ENCODE results near the gene DGKH. TPM values are rescaled to one million over a fixed set of nuclear protein-coding genes. Genes with fewer than 3 reads are reported as not detected.

Gene DGKH
- total RNA-seq, 1 experiment from 2014 or later = 9.3 TPM

DNA sequence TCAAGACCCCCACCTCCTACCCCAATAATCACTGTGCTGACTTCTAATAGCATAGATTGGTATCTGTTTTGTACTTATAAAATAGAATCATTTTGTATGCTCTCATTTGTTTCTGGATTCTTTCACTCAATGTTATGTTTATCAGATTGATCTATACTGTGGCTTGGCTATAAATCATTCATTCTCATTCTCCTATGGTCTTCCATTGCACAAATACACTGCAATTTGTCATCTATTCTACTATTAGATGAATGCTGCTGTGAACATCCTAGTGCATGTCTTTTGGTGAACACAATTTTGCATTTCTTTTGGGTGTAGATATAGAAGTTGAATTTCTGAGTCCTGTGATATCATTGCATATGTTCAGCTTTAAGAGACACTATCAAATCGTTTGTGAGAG, 128.7 kb downstream of the DGKH start:
- CTCF ChIA-PET = no interaction called here
- Histone ChIP-seq H4K20me1 (ENCODE audit: insufficient read depth) (no peaks in the 10 kb centered on the region), H3K9me2 (ENCODE audit: insufficient read depth) (no peaks in the 10 kb centered on the region), H2AFZ (no peak overlapping the region), H3K9me3 (ENCODE audit: insufficient read depth, low read depth) (no peaks in the 10 kb centered on the region), H3K27me3 (ENCODE audit: insufficient read depth, low read depth) (no peaks in the 10 kb centered on the region), H3F3A (ENCODE audit: insufficient read depth, low read depth) (no peaks in the 10 kb centered on the region), H3K36me3 (ENCODE audit: low read depth) (no peaks in the 10 kb centered on the region), H3K4me3 (no peak overlapping the region), H3K79me2 (ENCODE audit: low read depth) (no peaks in the 10 kb centered on the region), H3K4me1 (replicated peaks; ENCODE audit: insufficient read depth) (no peaks in the 10 kb centered on the region), H3K4me2 (no peak overlapping the region), H3K27ac (no peak overlapping the region)
- TF ChIP-seq EZH2 (IDR thresholded peaks at IDR 0.05; ENCODE audit: low read depth) = no peak
- TF ChIP-seq, protein P1, sequence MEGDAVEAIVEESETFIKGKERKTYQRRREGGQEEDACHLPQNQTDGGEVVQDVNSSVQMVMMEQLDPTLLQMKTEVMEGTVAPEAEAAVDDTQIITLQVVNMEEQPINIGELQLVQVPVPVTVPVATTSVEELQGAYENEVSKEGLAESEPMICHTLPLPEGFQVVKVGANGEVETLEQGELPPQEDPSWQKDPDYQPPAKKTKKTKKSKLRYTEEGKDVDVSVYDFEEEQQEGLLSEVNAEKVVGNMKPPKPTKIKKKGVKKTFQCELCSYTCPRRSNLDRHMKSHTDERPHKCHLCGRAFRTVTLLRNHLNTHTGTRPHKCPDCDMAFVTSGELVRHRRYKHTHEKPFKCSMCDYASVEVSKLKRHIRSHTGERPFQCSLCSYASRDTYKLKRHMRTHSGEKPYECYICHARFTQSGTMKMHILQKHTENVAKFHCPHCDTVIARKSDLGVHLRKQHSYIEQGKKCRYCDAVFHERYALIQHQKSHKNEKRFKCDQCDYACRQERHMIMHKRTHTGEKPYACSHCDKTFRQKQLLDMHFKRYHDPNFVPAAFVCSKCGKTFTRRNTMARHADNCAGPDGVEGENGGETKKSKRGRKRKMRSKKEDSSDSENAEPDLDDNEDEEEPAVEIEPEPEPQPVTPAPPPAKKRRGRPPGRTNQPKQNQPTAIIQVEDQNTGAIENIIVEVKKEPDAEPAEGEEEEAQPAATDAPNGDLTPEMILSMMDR (conservative IDR thresholded peaks at IDR 0.05) = no peak
- intact Hi-C loops (cut with micrococcal nuclease; ENCODE audit: unreplicated experiment) = no loop called here
- no TSS peak for BruUV-seq (replicated peaks)
- POLR2A ChIA-PET (ENCODE audit: unreplicated experiment) = no interaction called here
- DNase-seq = no peak

DNA sequence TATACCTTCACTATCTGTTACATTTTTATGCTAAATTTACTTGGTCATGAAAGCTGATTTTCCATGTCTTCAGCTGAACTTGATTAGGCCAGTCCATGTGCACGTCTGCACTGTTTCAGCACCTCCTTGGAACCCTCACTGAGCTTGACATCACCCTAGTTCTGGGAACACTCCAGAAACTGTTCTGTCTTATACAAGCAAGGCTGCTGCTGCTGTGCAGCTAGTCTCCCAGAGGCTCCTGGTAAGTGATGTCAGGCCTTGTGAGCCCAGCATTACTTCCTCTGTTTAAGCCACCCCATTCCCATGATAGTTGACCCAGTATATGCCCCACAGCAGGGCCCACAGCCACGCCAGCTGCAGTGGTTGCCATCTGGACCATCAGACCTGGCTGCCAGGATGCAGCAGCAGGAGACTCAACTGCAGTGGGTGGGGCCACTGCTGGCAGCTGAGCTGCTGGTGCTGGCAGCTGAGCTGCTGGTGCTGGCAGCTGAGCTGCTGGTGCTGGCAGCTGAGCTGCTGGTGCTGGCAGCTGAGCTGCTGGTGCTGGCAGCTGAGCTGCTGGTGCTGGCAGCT, 133.0 kb downstream of the DGKH start:
- Histone ChIP-seq H2AFZ (no peak overlapping the region), H3K4me1 (replicated peaks; ENCODE audit: insufficient read depth) (no peaks in the 10 kb centered on the region), H3K79me2 (ENCODE audit: low read depth) (no peaks in the 10 kb centered on the region), H3K9me2 (ENCODE audit: insufficient read depth) (no peaks in the 10 kb centered on the region), H3K27ac (no peak overlapping the region), H3K36me3 (ENCODE audit: low read depth) (no peaks in the 10 kb centered on the region), H3K4me3 (no peak overlapping the region), H3K27me3 (ENCODE audit: insufficient read depth, low read depth) (no peaks in the 10 kb centered on the region), H3F3A (ENCODE audit: insufficient read depth, low read depth) (no peaks in the 10 kb centered on the region), H3K9me3 (ENCODE audit: insufficient read depth, low read depth) (no peaks in the 10 kb centered on the region), H3K4me2 (no peak overlapping the region), H4K20me1 (ENCODE audit: insufficient read depth) (no peaks in the 10 kb centered on the region)
- intact Hi-C loops (cut with micrococcal nuclease; ENCODE audit: unreplicated experiment) = no loop called here
- POLR2A ChIA-PET (ENCODE audit: unreplicated experiment) = no interaction called here
- TF ChIP-seq, protein P1 (conservative IDR thresholded peaks at IDR 0.05) = no peak
- no peak for TF ChIP-seq EZH2 (IDR thresholded peaks at IDR 0.05; ENCODE audit: low read depth)
- BruUV-seq (replicated peaks) = no TSS peak
- no peak for DNase-seq
- CTCF ChIA-PET = no interaction called here

DNA sequence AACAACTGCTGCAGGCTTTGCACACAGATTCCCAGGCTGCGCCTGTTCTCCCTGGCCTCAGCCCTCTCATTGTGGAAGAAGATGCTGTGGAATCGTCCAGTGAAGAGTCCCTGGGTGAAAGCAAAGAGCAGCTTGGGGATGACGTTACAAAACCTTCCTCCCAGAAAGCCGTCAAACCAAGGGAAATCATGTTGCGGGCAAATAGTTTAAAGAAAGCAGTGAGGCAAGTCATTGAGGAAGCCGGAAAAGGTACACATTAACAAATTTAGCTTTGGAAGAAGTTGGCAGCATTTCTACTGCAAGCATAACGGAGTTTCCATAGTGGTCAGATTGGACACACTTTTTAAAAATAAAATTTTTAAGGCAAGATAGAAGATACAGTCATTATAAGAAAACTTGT, 140.6 kb downstream of the DGKH start:
- Histone ChIP-seq H3F3A (ENCODE audit: insufficient read depth, low read depth) (no peaks in the 10 kb centered on the region), H3K27me3 (ENCODE audit: insufficient read depth, low read depth) (no peaks in the 10 kb centered on the region), H2AFZ (no peak overlapping the region), H3K36me3 (ENCODE audit: low read depth) (no peaks in the 10 kb centered on the region), H3K4me2 (no peak overlapping the region), H3K9me2 (ENCODE audit: insufficient read depth) (no peaks in the 10 kb centered on the region), H3K9me3 (ENCODE audit: insufficient read depth, low read depth) (no peaks in the 10 kb centered on the region), H4K20me1 (ENCODE audit: insufficient read depth) (no peaks in the 10 kb centered on the region), H3K4me3 (no peak overlapping the region), H3K79me2 (ENCODE audit: low read depth) (no peaks in the 10 kb centered on the region), H3K4me1 (replicated peaks; ENCODE audit: insufficient read depth) (no peaks in the 10 kb centered on the region), H3K27ac (no peak overlapping the region)
- DNase-seq = no peak
- ChIA-PET POLR2A (ENCODE audit: unreplicated experiment) (no interaction called here), CTCF (no interaction called here)
- no peak for TF ChIP-seq EZH2 (IDR thresholded peaks at IDR 0.05; ENCODE audit: low read depth)
- TF ChIP-seq, protein P1 (conservative IDR thresholded peaks at IDR 0.05) = no peak
- no TSS peak for BruUV-seq (replicated peaks)
- intact Hi-C loops (cut with micrococcal nuclease; ENCODE audit: unreplicated experiment) = no loop called here

Data from PC-9 (cell line).